GM12891 (cell line): ENCODE data around the gene PTPN4.

ENCODE experiments used
- DNase-seq: peaks from one replicate; pipeline ENCODE4 v3.0.0; 2011; ENCODE audit warnings: low spot score; ENCODE audit not compliant: insufficient read length
- FAIRE-seq: peaks from 2 replicates; lab custom pipeline; 2011; peaks lifted over from hg19 to GRCh38; lab: Jason Lieb, UNC
- PAX5 ChIP-seq: IDR thresholded peaks from 2 replicates; pipeline ENCODE4 v1.6.1; 2011; ENCODE audit warnings: low read length, moderate library complexity, mild to moderate bottlenecking; ENCODE audit not compliant: insufficient read depth, severe bottlenecking
- POLR2A ChIP-seq: IDR thresholded peaks from 2 replicates; pipeline ENCODE4 v1.6.1; 2011; ENCODE audit warnings: low read depth, low read length, control low read depth
- POLR2AphosphoS5 ChIP-seq: IDR thresholded peaks from 2 replicates; pipeline ENCODE4 v1.6.1; 2011; ENCODE audit warnings: low read depth, low read length, control low read depth
- POU2F2 ChIP-seq: IDR thresholded peaks from 2 replicates; pipeline ENCODE4 v1.6.1; 2011; ENCODE audit warnings: low read depth, mild to moderate bottlenecking, control low read depth, low read length, moderate library complexity
- SPI1 ChIP-seq: IDR thresholded peaks from 2 replicates; pipeline ENCODE4 v1.6.1; 2011; ENCODE audit warnings: low read depth, low read length, control low read depth
- TAF1 ChIP-seq: IDR thresholded peaks from 2 replicates; pipeline ENCODE4 v1.6.1; 2011; ENCODE audit warnings: low read depth, low read length, control low read depth

Gene PTPN4

GRCh38 chr2:119756837-119757236 is 2.9 kb upstream of the PTPN4 start:
- FAIRE-seq (no peak), DNase-seq (no peak)
- no peak for TF ChIP-seq SPI1
- TF ChIP-seq PAX5: no peak
- TF ChIP-seq POLR2A: no peak
- no peak for TF ChIP-seq POU2F2
- no peak for TF ChIP-seq POLR2AphosphoS5
- no peak for TF ChIP-seq TAF1

- 0 out of 2 replicates have a peak, but pooled peaks have one; percentile 26 for TF ChIP-seq TAF1
- TF ChIP-seq POLR2AphosphoS5: no peak
- DNase-seq (no peak), FAIRE-seq (no peak)
Observed at GRCh38 chr2:119758881-119759450, 756 bp upstream of the PTPN4 start.

GRCh38 chr2:119760237-119760955 is 674 bp downstream of the PTPN4 start:
- FAIRE-seq: no peak
- DNase-seq: no peak
- TF ChIP-seq POLR2AphosphoS5 (no peak), POLR2A (no peak)

- FAIRE-seq (peak; percentile 9), DNase-seq (no peak)
Observed at GRCh38 chr2:119760956-119761275, 1.2 kb downstream of the PTPN4 start.

GRCh38 chr2:119764832-119765231 is 5.1 kb downstream of the PTPN4 start:
- TF ChIP-seq POLR2A (no peak), SPI1 (no peak), POU2F2 (no peak), TAF1 (no peak), POLR2AphosphoS5 (no peak), PAX5 (no peak)
- no peak for FAIRE-seq
- DNase-seq: no peak

More at GRCh38 chr2:119760956-119761275, 1.2 kb downstream of the PTPN4 start:
- no peak for TF ChIP-seq POLR2AphosphoS5
- TF ChIP-seq POLR2A: no peak
- no peak for TF ChIP-seq PAX5
- TF ChIP-seq SPI1: no peak
- TF ChIP-seq TAF1: no peak
- TF ChIP-seq POU2F2: no peak

- DNase-seq: no peak
- TF ChIP-seq POLR2AphosphoS5: no peak
- no peak for TF ChIP-seq POLR2A
- TF ChIP-seq SPI1: no peak
- TF ChIP-seq TAF1: no peak
- no peak for TF ChIP-seq POU2F2
- TF ChIP-seq PAX5: no peak
- no peak for FAIRE-seq
Observed at GRCh38 chr2:119765433-119766002, 5.8 kb downstream of the PTPN4 start.

GRCh38 chr2:119766944-119767343 is 7.2 kb downstream of the PTPN4 start:
- FAIRE-seq: no peak
- TF ChIP-seq TAF1 (no peak), PAX5 (no peak), POU2F2 (no peak), POLR2AphosphoS5 (no peak), SPI1 (no peak), POLR2A (no peak)

GRCh38 chr2:119768742-119769141 is 9.0 kb downstream of the PTPN4 start:
- TF ChIP-seq SPI1: no peak
- no peak for TF ChIP-seq TAF1
- no peak for TF ChIP-seq POLR2AphosphoS5
- TF ChIP-seq POU2F2: no peak
- TF ChIP-seq POLR2A: no peak
- TF ChIP-seq PAX5: no peak
- FAIRE-seq: no peak
- DNase-seq: no peak

More at GRCh38 chr2:119766944-119767343, 7.2 kb downstream of the PTPN4 start:
- DNase-seq: no peak

- TF ChIP-seq POLR2A (no peak), PAX5 (no peak), POU2F2 (no peak), TAF1 (no peak), POLR2AphosphoS5 (no peak), SPI1 (no peak)
- DNase-seq (no peak), FAIRE-seq (peak; percentile 51)
Observed at GRCh38 chr2:119769645-119770044, 9.9 kb downstream of the PTPN4 start.
